ENCODE results near the gene PIGL.

The PIGL gene

DNA sequence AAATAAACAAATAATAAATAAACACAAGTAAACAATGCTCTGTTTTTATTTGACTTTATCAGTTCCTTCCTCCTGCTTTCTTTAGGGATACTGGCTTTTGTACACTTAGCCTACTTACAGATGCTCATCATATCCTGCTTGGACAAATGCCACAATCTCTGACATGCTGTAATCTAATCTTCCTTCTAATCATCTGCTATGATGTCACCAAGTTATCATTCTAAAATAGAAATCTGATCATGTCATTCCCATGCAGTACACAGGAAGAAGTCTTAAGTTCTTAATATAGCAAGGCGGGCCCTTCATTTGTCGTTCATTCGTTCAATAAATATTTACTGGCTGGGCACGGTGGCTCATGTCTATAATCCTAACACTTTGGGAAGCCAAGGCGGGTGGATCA is 154.7 kb downstream of the PIGL start:
- no peak for TF ChIP-seq EZH2 (IDR thresholded peaks at IDR 0.05)
- no peak for TF ChIP-seq FOXP2 (optimal IDR thresholded peaks at IDR 0.05; ENCODE audit: control extremely low read depth, extremely low read length, insufficient read depth)
- TF ChIP-seq POLR2AphosphoS5 (IDR thresholded peaks at IDR 0.05; ENCODE audit: borderline replicate concordance, low read depth, low read length) = no peak
- Histone ChIP-seq H3K4me3 (no peak overlapping the region), H3K9ac (ENCODE audit: insufficient read length) (no peak overlapping the region), H3K27ac (no peak overlapping the region), H3K9me3 (ENCODE audit: low read depth, low read length) (no peaks in the 10 kb centered on the region), H3K36me3 (ENCODE audit: insufficient read depth, low read length) (no peaks in the 10 kb centered on the region)
- no peak for DNase-seq (ENCODE audit: low read depth, low spot score)

DNA sequence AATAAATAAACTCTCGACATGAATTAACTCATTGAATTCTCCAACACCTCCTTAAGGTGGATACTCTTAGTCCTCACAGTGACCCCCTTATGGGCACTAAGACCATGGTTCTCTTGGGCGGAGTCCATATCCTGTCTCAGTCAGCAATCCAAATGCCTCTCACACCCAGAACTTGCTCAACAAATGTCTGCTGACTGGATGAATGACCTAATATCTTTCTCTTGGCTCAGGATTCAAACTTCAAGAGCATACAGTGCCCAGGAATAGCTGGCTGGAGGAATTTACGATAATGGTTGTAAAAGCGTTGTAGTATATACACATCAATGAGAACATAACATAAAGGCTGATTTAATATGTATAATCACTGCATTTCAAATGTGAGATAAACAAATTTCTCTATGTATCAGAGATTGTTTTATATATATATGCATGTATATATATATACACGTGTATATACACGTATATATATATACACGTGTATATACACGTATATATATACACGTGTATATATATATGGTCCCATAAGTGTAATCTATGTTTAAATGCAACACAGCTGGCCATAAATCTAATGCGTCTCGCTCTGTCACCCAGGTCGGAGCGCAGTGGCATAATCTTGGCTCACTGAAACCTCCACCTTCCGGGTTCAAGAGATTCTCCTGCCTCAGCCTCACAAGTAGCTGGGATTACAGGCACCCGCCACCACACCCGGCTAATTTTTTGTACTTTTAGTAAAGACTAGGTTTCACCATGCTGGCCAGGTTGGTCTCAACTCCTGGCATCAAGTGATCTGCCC is 157.3 kb downstream of the PIGL start:
- DNase-seq (ENCODE audit: low read depth, low spot score) = no peak

More for the DNA sequence above, 157.3 kb downstream of the PIGL start:
- H3K9me3 ChIP-seq (ENCODE audit: low read depth, low read length) = no peaks in the 10 kb centered on the region
- no peaks in the 10 kb centered on the region for H3K36me3 ChIP-seq (ENCODE audit: insufficient read depth, low read length)
- no peak overlapping the region for H3K9ac ChIP-seq (ENCODE audit: insufficient read length)
- H3K27ac ChIP-seq = no peak overlapping the region
- no peak for TF ChIP-seq POLR2AphosphoS5 (IDR thresholded peaks at IDR 0.05; ENCODE audit: borderline replicate concordance, low read depth, low read length)
- no peak overlapping the region for H3K4me3 ChIP-seq
